Measurements from ENCODE around the gene SERPINH1. TPM values are rescaled to one million over a fixed set of nuclear protein-coding genes. Genes with fewer than 3 reads are reported as not detected.
A peak's percentile ranks its signal among the peaks of the same experiment; 100 is the strongest.

The SERPINH1 gene
- total RNA-seq, 1 donor from 2014 or later, result 279 TPM

DNA sequence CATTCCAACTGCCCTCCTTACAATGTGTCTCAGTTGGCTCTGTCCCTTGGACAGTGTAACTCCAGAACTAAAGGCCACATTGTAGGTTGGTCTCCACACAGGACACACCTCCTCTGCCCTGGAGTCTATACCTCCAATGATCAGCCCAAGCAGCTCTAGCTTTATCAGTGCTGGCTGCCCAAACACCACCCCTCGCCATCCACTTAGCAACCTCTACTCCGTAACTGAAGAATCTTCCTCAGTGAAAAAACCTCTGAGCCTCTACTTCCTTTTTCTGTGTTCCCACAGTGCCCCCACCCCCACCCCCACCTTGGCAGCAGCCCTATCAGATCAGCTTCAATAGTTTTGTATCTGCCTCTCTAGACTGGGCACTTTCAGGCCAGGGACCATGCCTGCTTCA, 33.4 kb downstream of the SERPINH1 start:
- DNase-seq (ENCODE audit: low read depth in 2 of 2), result no peak

DNA sequence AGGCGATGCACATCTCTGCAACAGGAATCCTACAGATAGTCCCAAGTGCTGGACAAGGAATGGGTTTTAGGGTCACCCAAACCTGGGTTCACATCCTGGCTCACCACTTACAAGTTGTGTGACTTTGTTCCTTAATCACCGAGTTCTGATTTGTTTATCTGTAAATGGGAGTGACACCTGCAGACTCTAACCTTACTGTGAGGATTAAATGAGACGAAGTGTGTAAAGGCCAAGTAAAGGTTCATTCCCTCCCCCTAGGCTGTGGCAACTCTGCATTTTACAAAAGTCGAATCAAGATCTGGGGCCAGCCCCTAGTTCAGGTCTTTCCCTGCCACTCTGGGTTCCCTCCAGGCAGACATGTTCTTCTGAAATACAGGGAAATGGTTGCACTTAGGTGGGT, 34.9 kb downstream of the SERPINH1 start:
- DNase-seq (ENCODE audit: low read depth in 2 of 2), result no peak

DNA sequence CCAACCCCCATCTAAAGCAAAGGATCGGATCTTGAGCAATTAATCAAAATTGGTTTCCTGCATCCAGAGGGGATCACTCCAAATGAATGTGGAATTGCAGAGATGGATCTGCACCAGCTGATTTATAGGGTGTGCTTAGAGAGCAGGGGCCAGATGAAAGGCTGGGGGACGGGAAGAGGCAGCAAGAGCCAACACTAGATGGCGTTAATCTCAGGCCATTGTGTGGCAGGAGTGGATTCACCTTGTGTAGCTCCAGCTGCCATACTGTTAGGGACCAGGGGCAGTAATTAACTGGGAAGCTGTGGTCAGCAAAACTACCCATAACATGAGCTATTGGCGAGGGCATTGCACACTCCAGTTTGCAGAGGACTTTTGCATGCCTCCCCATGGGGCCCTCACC, 35.6 kb downstream of the SERPINH1 start:
- peak; percentile 50 to 63 for DNase-seq (ENCODE audit: low read depth in 2 of 2)

DNA sequence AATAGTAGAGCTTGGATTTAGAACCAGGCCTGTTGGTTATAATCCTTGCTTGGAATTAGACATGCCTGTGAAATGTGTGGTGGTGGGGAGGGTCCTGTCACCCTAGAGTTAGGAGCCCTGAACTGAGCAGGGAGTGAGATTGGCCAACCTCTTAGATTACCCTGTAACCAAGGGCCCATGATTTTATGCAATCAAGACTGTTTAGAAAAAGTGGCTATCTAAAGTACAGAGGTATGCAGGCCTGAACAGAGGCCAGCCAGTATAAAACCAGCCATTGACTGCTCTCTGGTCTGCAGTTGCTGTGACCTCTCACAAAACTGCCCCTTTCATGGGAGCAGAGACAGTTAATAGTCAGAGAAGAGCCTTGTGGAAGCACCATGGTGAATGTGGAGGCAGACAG, 36.2 kb downstream of the SERPINH1 start:
- DNase-seq (ENCODE audit: low read depth in 2 of 2), result no peak

DNA sequence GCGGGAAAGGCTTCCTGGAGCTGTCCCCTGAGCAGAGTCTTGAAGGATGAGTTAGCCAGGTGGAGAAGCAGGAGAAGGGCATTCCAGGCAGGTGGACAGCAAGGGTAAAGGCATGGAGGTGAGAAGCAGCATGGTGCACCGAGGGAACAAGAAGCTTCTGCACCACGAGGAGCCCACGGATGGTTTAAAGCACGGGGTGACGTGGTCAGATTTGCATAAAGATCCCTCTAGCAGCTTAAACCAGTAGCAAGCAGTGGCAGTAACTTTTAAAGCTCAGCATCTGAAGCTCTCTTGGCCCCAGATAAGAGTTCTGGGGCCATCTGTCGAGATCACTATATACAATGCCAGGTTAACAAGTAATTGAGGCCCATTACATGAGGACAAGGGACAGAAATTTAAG, 36.8 kb downstream of the SERPINH1 start:
- DNase-seq (ENCODE audit: low read depth in 2 of 2), result no peak

DNA sequence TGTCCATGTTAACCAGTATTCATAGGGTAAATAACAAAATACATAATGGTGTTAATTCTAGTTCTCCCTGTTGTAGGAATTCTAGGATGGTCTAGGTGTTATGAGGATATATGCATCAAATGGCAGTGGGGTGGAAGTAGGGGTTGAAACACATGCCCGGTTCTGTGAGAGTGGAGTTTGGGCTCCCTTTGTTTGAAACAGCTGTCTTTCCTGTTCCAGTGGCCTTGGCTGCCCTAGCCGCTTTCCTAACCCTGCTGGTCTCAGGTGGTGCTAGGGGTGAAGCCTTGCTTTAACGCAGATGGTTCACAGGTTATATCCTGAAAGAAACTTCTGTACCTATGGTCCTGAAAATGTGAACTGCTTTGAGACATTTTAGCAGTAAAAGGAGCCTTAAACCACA, 38.3 kb downstream of the SERPINH1 start:
- peak in 1 of 2 donors; percentile 69 for DNase-seq (ENCODE audit: low read depth in 2 of 2)

DNA sequence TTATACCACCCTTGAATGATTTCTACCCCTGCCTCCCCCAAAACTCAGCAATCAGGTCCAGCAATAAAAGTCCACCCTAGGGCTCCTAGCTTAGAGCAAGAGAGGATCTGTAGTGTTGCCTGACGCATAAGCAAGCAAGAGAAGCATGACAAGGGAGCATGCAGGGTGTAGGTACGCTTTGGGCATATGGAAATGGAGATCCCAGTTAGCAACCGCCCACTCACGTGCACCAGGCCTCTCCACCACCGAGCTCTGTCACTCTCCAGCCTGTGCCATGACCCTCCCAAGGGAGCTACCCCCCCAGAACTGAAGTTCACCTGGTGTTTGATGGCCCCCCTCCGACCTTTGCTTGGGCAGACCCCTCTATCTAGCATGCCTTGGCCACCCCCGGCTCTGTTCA, 39.4 kb downstream of the SERPINH1 start:
- no peak for DNase-seq (ENCODE audit: low read depth in 2 of 2)

DNA sequence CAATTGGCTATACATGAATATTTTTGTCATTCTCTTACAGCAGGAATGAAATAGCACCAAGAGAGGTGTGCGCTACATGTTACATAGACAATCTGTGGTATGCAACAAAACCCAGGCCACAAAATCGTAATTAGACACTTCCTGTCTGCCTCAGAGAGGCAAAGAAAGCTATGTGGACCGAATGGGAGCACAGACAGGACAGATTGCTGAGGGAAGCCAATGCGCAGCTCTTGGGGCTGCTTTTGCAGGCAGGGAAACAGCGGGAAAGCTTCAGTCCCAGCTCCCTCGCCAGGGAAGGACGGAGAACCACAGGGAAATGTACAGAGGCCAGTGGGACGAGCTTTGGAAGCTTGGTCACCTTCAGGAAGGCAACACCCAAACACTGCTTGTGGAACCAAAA, 40.9 kb downstream of the SERPINH1 start:
- DNase-seq (ENCODE audit: low read depth in 2 of 2), result peak; percentile 27 to 41

DNA sequence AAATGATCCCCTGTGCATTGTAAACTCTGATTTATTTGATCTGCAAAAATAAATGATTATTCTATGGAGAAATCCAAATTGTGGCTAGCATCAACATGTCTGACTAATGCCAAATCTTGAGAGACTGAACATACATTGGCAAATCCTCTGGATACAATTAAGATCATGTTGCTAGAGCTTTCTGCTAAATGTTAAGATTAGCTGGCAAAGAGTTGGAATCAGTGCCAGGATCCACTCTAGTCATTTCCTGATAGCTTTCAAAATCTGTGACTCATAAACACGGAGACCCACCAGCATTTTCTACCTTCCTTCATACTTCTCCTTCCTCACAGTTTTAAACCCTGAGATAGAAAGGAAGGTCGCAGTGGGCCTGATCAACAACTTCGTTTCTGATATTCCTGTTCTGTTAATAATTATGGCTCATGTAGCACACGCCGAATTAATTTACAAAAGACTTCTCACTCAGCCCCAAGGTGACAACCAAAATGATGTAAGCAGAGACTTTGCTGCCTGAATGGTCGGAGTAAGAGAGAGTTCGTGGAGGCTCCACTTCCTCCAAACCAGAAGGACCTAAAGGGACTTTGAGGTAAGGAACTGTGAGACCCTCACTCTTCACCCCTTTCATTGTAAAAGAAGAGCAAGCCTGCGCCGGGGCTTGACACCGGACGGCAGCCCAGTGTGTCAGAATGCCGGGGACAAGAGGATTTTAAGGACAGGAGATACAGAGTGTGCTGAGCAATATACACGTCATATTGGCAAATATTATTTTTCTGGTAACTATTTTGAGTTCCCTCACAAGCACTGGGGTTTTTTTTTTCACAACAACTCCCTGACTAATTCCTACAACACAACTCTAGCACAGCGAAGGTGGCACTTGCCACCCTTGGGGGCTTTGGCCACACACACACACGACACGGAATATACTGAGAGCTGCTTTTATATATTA, 42.0 kb downstream of the SERPINH1 start:
- DNase-seq (ENCODE audit: low read depth in 2 of 2), result peak; percentile 69 to 84

DNA sequence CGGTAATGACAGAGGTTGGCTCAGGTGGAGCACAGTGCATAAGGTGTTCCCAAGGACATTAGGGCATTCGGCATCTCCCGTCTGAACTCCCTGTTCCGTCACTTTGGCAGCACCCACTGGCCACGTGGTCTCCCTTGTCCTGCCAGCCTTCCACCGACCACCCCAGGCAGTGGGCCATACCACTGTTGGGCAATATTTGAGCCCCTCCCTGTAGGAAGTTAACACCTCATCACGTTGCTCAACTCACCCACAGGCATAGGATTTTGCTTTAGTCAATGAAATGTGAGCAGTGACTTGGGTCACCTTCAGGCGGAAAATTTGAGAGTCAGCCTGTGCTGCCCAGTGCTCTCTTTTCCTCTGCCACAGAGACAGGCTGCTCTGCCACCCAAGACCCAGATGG, 44.0 kb downstream of the SERPINH1 start:
- no peak for DNase-seq (ENCODE audit: low read depth in 2 of 2)

DNA sequence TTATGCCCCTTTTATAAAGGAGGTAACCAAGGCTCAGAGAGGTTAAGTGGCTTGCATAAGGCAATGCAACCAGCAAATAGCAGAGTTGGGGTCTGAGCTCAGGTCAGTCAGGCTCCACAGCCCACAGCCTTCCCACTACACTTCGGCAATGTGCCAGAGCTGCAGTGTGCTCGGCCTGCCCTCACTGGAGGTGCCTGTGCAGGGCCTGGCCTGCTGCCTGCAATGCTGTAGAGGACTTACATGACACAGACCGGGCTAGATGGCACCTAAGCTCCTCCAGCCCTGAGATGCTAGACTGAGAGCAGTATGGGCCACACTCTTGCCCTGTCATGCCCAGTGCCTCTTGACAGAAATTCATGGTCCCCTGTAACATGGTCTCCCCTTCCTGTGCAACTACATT, 49.8 kb downstream of the SERPINH1 start:
- no peak for DNase-seq (ENCODE audit: low read depth in 2 of 2)

DNA sequence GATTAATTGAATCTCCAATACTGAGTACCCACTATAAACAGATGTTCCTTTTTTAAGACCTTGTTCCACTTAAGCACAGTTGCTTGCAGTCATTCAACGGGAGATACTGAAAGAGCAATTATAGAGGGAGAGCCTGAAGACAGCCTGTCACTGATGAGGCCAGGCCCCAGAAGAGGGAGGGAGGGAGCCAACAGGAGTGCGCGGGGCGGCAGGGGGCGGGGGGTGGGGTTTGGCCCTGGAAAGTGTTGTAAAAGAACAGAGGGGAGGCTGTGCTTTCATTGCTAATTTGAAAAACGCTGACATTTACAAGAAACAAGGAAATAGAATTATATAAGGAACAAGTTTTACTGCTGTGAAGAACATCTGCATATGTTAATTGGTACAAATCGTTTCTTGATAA, 53.7 kb downstream of the SERPINH1 start:
- no peak for DNase-seq (ENCODE audit: low read depth in 2 of 2)

DNA sequence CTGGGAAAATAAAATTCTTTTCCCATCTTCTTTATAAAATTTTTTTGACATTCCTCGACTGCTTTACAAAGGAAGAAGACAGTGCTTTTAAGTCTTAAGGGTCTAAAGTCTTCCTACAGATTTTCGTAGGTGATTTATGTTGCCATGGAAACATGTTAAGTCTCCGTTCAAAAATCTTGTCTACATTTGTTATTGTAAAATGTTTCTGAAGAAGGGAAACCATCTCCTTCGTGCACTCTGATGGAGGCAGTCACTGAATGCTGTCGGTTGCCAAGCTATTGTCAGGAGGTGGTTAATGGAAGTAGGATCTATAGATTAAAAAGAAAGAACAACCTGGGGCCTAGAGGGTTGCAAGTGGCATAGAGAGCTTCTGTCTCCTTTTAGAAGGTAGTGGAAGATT, 54.2 kb downstream of the SERPINH1 start:
- DNase-seq (ENCODE audit: low read depth in 2 of 2), result no peak

Other genes with a start within 250 kb of the SERPINH1 start
- 153 and 191 TPM in 2 replicates for gene ARRB1, start 210.6 kb upstream of the SERPINH1 start, total RNA-seq
- 2,222 and 2,243 TPM in 2 replicates for gene RPS3, start 162.7 kb upstream of the SERPINH1 start, total RNA-seq
- gene KLHL35, start 129.1 kb upstream of the SERPINH1 start, total RNA-seq, result 1.6 and 1.7 TPM in 2 replicates
- 14.2 and 15.9 TPM in 2 replicates for gene GDPD5, start 36.3 kb upstream of the SERPINH1 start, total RNA-seq
- 0.20 and 0.22 TPM in 2 replicates for gene MAP6, start 106.8 kb downstream of the SERPINH1 start, total RNA-seq
- gene MOGAT2, start 155.6 kb downstream of the SERPINH1 start, total RNA-seq, result not detected in 2 replicates
- 0.60 and 1.1 TPM in 2 replicates for gene DGAT2, start 206.5 kb downstream of the SERPINH1 start, total RNA-seq